H9 (cell line): ENCODE data around the gene GREB1L. TPM values are rescaled to one million over a fixed set of nuclear protein-coding genes. Genes with fewer than 3 reads are reported as not detected.

Experiments
- DNase-seq: peaks from one replicate; pipeline ENCODE4 v3.0.0-alpha.2; 2017
- H2AFZ ChIP-seq: one replicate; pipeline ENCODE4 v1.6.1; 2013; ENCODE audit warnings: mild to moderate bottlenecking, low read length, control low read depth, moderate library complexity
- H2AK5ac ChIP-seq: 2 replicates; pipeline ENCODE4 v1.6.1; 2013; ENCODE audit warnings: low read length, control low read depth, mixed read lengths; ENCODE audit not compliant: insufficient read length
- H2BK120ac ChIP-seq: one replicate; pipeline ENCODE4 v1.6.1; 2013; ENCODE audit warnings: low read depth, mild to moderate bottlenecking, low read length, control low read depth, inconsistent platforms; ENCODE audit not compliant: poor library complexity, severe bottlenecking
- H2BK12ac ChIP-seq: 2 replicates; pipeline ENCODE4 v1.6.1; 2013; ENCODE audit warnings: low read length, control low read depth, mixed read lengths, low read depth; ENCODE audit not compliant: insufficient read length
- H2BK15ac ChIP-seq: 2 replicates; pipeline ENCODE4 v1.6.1; 2013; ENCODE audit warnings: low read depth, low read length, control low read depth
- H2BK20ac ChIP-seq: one replicate; pipeline ENCODE4 v1.6.1; 2013; ENCODE audit warnings: low read depth, mild to moderate bottlenecking, low read length, control low read depth, inconsistent platforms; ENCODE audit not compliant: poor library complexity, severe bottlenecking
- H2BK5ac ChIP-seq: 2 replicates; pipeline ENCODE4 v1.6.1; 2013; ENCODE audit warnings: low read length, control low read depth, mixed read lengths; ENCODE audit not compliant: insufficient read length
- H3K14ac ChIP-seq: 2 replicates; pipeline ENCODE4 v1.6.1; 2013; ENCODE audit warnings: low read length, control low read depth; ENCODE audit not compliant: insufficient read depth
- H3K18ac ChIP-seq: 2 replicates; pipeline ENCODE4 v1.6.1; 2013; ENCODE audit warnings: low read depth, mild to moderate bottlenecking, mixed read lengths, low read length, control low read depth; ENCODE audit not compliant: insufficient read length
- H3K23ac ChIP-seq: 2 replicates; pipeline ENCODE4 v1.6.1; 2013; ENCODE audit warnings: low read length, control low read depth, mixed read lengths, low read depth; ENCODE audit not compliant: insufficient read length
- H3K23me2 ChIP-seq: 2 replicates; pipeline ENCODE4 v1.6.1; 2013; ENCODE audit warnings: low read depth, mild to moderate bottlenecking, mixed read lengths, low read length, control low read depth; ENCODE audit not compliant: insufficient read length, poor library complexity, severe bottlenecking
- H3K27ac ChIP-seq: 2 replicates; pipeline ENCODE4 v1.5.1; 2013; ENCODE audit warnings: low read length, control low read depth, mixed read lengths, low read depth; ENCODE audit not compliant: insufficient read length
- H3K27me3 ChIP-seq: 2 replicates; pipeline ENCODE4 v1.6.1; 2013; ENCODE audit warnings: low read length, control low read depth, inconsistent platforms; ENCODE audit not compliant: insufficient read depth
- H3K4ac ChIP-seq: 2 replicates; pipeline ENCODE4 v1.6.1; 2013; ENCODE audit warnings: low read depth, mild to moderate bottlenecking, control low read depth, inconsistent platforms, low read length, moderate library complexity
- H3K4me1 ChIP-seq: 2 replicates; pipeline ENCODE4 v1.6.1; 2013; ENCODE audit warnings: low read length, control low read depth, inconsistent platforms; ENCODE audit not compliant: insufficient read depth
- H3K4me2 ChIP-seq: 2 replicates; pipeline ENCODE4 v1.6.1; 2013; ENCODE audit warnings: low read length, control low read depth, mixed read lengths; ENCODE audit not compliant: insufficient read length, insufficient read depth
- H3K56ac ChIP-seq: 2 replicates; pipeline ENCODE4 v1.6.1; 2013; ENCODE audit warnings: low read depth, mild to moderate bottlenecking, mixed read lengths, low read length, control low read depth; ENCODE audit not compliant: insufficient read length
- H3K79me1 ChIP-seq: 2 replicates; pipeline ENCODE4 v1.6.1; 2013; ENCODE audit warnings: low read depth, mild to moderate bottlenecking, moderate library complexity, low read length, control low read depth, inconsistent platforms; ENCODE audit not compliant: insufficient read depth, poor library complexity, severe bottlenecking
- H3K79me2 ChIP-seq: 2 replicates; pipeline ENCODE4 v1.6.1; 2013; ENCODE audit warnings: low read length, control low read depth, inconsistent platforms; ENCODE audit not compliant: insufficient read depth
- H3K9ac ChIP-seq: 2 replicates; pipeline ENCODE4 v1.6.1; 2013; ENCODE audit warnings: low read length, control low read depth, mixed read lengths; ENCODE audit not compliant: insufficient read length; ENCODE audit errors: extremely low read depth
- H3K9me3 ChIP-seq: one replicate; pipeline ENCODE4 v1.6.1; 2013; ENCODE audit warnings: low read depth, low read length, inconsistent platforms; ENCODE audit not compliant: control insufficient read depth
- H3T11ph ChIP-seq: one replicate; pipeline ENCODE4 v1.6.1; 2013; ENCODE audit warnings: mild to moderate bottlenecking, low read length, control low read depth, inconsistent platforms
- H4K20me1 ChIP-seq: one replicate; pipeline ENCODE4 v1.6.1; 2013; ENCODE audit not compliant: control insufficient read depth, insufficient read length, insufficient read depth
- H4K5ac ChIP-seq: 2 replicates; pipeline ENCODE4 v1.6.1; 2013; ENCODE audit warnings: low read depth, mild to moderate bottlenecking, mixed read lengths, low read length, control low read depth; ENCODE audit not compliant: insufficient read length
- H4K8ac ChIP-seq: replicated peaks from 2 replicates; pipeline ENCODE4 v1.6.1; 2013; ENCODE audit warnings: low read length, control low read depth, mixed read lengths, low read depth; ENCODE audit not compliant: insufficient read length
- H4K91ac ChIP-seq: 2 replicates; pipeline ENCODE4 v1.6.1; 2013; ENCODE audit warnings: low read depth, mild to moderate bottlenecking, moderate library complexity, mixed read lengths, low read length, control low read depth; ENCODE audit not compliant: insufficient read length
- H3K27ac Mint-ChIP-seq, 3 experiments: 2 replicates in 2 of 3; 3 replicates in 1 of 3; pipeline ENCODE4 v1.8.0; 2020 to 2021; ENCODE audit warnings: mixed read lengths in 3 of 3, mild to moderate bottlenecking in 1 of 3, moderate library complexity in 1 of 3
- H3K27me3 Mint-ChIP-seq: 2 replicates; pipeline ENCODE4 v1.8.0; 2021; ENCODE audit warnings: low read depth, mild to moderate bottlenecking, moderate library complexity, mixed read lengths
- H3K36me3 Mint-ChIP-seq, 3 experiments: 2 replicates in 2 of 3; 3 replicates in 1 of 3; pipeline ENCODE4 v1.8.0; 2020 to 2021; ENCODE audit warnings: low read depth in 3 of 3, mixed read lengths in 3 of 3; ENCODE audit not compliant: insufficient read depth in 1 of 3
- H3K4me1 Mint-ChIP-seq, 2 experiments: 2 replicates each; pipeline ENCODE4 v1.8.0; 2020; ENCODE audit warnings: mixed read lengths in 2 of 2
- H3K4me3 Mint-ChIP-seq, 2 experiments: 2 replicates in 1 of 2; 3 replicates in 1 of 2; pipeline ENCODE4 v1.8.0; 2020 to 2021; ENCODE audit warnings: mild to moderate bottlenecking in 2 of 2, mixed read lengths in 2 of 2, moderate library complexity in 1 of 2
- H3K9me3 Mint-ChIP-seq, 2 experiments: 2 replicates in 1 of 2; 3 replicates in 1 of 2; pipeline ENCODE4 v1.8.0; 2020; ENCODE audit warnings: mild to moderate bottlenecking in 2 of 2, mixed read lengths in 2 of 2, moderate library complexity in 1 of 2
- CTCF ChIP-seq: fragments of 200-600 bp; sonication (generic); conservative IDR thresholded peaks from 3 replicates; pipeline ENCODE4 v1.8.0; 2021; ENCODE audit warnings: antibody characterized with exemption, mild to moderate bottlenecking
- WGBS: extraction: QIAGEN DNeasy Blood & Tissue Kit; methylation state at CpG from one replicate; pipeline ENCODE4 v1.1.7; 2013; ENCODE audit warnings: missing lambda C conversion rate, low lambda C conversion rate, mixed read lengths; ENCODE audit not compliant: insufficient read length; ENCODE audit errors: extremely low coverage; 5-methylcytosine and 5-hydroxymethylcytosine counted together
- total RNA-seq: library from RNA; stranded (reverse); gene quantifications from 2 replicates; pipeline ENCODE4 v1.2.1, GENCODE V29; 2021

The GREB1L gene
- total RNA-seq, 1 experiment from 2014 or later: 2.7 TPM

GRCh38 chr18:21262979-21263378, 20.9 kb downstream of the GREB1L start:
- Histone ChIP-seq H3K14ac (no peak overlapping the region), H3K79me2 (no peaks in the 10 kb centered on the region)

More at GRCh38 chr18:21262979-21263378, 20.9 kb downstream of the GREB1L start:
- no peaks in the 10 kb centered on the region for H3K36me3 Mint-ChIP-seq
- H3K4me2 ChIP-seq: no peak overlapping the region
- H2AK5ac ChIP-seq: no peak overlapping the region
- no peak overlapping the region for H2AFZ ChIP-seq
- no peak overlapping the region for H2BK120ac ChIP-seq
- no peak overlapping the region for H4K5ac ChIP-seq
- H4K8ac ChIP-seq: no peak overlapping the region
- peaks cover 1% of the 10 kb centered on the region; the same call in 1 of the 2 replicates for H3K27me3 Mint-ChIP-seq
- no peak overlapping the region for H2BK12ac ChIP-seq
- no peak overlapping the region for H3T11ph ChIP-seq
- H4K20me1 ChIP-seq: no peaks in the 10 kb centered on the region
- peak overlapping the region in 2 of 3 experiments; percentile 51 to 98; a peak in 4 of 7 replicates for H3K27ac Mint-ChIP-seq
- H4K91ac ChIP-seq: no peak overlapping the region
- no peak overlapping the region for H3K27ac ChIP-seq
- H3K79me1 ChIP-seq: no peaks in the 10 kb centered on the region
- no peak overlapping the region for H2BK5ac ChIP-seq
- H3K23ac ChIP-seq: no peak overlapping the region
- no peak overlapping the region for H3K9ac ChIP-seq
- no peak overlapping the region for H2BK20ac ChIP-seq
- no peak overlapping the region for H3K4ac ChIP-seq
- peaks cover 66 to 77% of the 10 kb centered on the region in 2 experiments for H3K4me1 Mint-ChIP-seq
- no peaks in the 10 kb centered on the region for H3K9me3 Mint-ChIP-seq
- H3K56ac ChIP-seq: no peak overlapping the region
- no peak for TF ChIP-seq CTCF
- H3K18ac ChIP-seq: no peak overlapping the region
- no peaks in the 10 kb centered on the region for H3K23me2 ChIP-seq
- no peaks in the 10 kb centered on the region for H3K27me3 ChIP-seq
- H3K4me1 ChIP-seq: no peaks in the 10 kb centered on the region; the same call in 1 of the 2 replicates
- no peaks in the 10 kb centered on the region for H3K9me3 ChIP-seq
- H2BK15ac ChIP-seq: no peak overlapping the region
- WGBS: no CpG with 5 or more reads among the region's 2 CpGs
- H3K4me3 Mint-ChIP-seq: peak overlapping the region in 1 of 2 experiments; percentile 1; a peak in 1 of 5 replicates
- no peak for DNase-seq
